HG03095 (cell line): Measurements from ENCODE around the gene NFX1.
"Not testable (repeated sequence)": the region's sequence is repeated elsewhere in the genome, so short reads cannot be mapped to it uniquely, and the experiment has no call there.

Experiments
- ATAC-seq: cut with Tn5 transposase; IDR thresholded peaks from one replicate; pipeline ENCODE4 v1.9.1; 2021; ENCODE audit warnings: moderate library complexity; ENCODE audit not compliant: unreplicated experiment

Gene NFX1

DNA sequence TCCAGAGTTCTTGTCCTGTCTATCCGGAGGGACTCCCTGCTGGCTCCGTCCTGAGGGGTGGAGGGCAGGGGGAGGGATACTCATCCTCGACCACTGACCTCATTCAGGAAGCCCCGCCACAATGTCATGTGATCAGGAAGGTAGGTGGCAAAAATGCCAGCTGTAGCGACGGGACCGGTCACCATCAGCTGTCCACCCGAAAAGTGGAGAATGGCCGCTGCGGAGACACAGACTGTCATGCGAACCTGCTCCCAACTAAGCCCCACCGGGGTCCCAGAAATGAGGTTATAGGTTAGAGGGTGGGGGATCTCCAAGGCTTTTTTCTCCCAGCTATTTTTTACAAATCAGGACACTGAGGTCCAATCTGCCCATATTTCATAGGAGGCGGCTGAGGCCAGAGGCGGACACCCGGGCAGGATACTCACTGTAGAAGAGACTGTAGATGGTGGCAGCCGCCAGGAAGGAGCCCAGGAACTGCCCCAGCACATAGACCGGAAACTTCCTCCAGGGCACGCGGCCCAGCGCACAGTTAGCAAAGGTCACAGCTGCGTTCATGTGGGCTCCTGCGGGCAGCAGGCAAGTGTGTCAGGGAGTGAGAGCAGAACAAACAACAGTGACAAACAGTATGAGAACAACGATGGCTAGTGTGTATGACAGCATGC, 95.8 kb downstream of the NFX1 start:
- ATAC-seq, result not testable (repeated sequence)

DNA sequence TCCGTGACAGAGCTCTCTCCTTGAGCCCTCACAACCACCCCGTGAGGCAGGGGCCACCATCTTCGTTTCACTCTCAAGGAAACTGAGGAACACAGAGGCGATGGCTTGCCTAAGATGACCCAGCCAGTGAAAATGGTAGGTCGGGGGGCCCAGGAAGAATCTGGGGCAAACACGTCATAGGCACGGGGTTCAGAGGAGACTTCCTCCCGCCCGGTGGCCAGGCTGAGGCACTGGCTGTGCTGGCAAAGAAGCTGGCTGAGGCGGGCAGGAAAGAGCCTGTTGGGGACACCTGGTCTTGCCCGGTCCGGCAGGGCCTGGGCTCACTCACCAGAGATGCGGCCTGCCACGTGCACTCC, 96.3 kb downstream of the NFX1 start:
- ATAC-seq, result not testable (repeated sequence)

DNA sequence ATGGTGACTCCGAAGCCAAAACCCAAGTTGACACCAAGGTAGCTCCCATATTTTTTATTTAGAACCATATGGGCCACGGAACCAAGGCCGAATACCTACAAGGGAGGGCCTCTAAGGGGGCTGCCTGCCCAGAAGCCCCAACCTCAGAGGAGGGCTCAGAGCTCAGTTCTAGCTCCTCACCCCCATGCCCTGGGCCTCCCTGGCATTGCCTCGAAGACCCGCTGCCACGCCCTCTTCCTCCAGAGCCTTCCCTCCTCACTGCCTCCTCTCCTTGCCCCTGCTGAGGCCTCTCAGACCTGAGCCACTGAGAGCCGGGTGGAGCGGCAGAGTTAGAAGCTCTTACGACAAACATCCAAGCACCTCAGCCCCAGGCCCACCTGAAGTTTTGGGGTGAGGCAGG, 96.7 kb downstream of the NFX1 start:
- not testable (repeated sequence) for ATAC-seq

DNA sequence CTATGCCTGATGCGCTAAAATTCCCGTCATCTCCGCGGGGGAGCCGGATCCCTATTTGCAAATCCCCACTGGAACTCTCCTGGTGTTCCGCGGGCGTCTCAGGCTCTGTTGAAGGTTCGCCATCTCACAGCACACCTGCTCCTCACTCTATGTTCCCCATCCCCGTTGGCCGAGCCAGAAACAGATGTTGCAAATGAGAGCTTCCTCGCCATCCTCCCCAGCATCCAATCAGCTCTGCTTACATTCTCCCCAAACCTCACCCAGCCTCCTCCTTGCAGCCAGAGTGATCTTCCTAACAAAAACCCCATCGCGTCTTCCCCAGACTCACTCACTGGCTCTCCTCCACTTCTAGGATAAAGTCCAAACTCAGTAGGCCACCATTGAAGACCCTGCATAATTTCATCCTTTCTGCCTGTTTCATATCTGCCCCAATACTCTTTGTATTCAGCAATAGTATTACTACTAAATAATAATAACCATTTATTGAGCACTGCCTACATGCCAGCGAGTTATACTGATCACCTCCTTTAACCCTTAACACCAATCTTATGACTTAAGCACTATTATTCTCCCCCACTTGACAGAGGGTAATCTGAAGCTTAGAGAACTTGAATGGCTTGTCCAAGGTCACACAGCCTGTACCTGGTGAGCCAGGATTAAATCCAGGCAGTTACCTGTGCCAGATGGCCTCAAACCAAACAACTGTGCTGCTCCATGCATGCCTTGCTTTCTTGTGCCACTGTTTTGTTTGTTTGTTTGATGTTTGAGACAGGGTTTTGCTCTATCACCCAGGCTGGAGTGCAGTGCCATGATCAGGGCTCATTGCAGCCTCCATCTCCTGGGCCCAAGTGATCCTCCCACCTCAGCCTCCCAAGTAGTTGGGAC, 98.0 kb downstream of the NFX1 start:
- no peak for ATAC-seq

DNA sequence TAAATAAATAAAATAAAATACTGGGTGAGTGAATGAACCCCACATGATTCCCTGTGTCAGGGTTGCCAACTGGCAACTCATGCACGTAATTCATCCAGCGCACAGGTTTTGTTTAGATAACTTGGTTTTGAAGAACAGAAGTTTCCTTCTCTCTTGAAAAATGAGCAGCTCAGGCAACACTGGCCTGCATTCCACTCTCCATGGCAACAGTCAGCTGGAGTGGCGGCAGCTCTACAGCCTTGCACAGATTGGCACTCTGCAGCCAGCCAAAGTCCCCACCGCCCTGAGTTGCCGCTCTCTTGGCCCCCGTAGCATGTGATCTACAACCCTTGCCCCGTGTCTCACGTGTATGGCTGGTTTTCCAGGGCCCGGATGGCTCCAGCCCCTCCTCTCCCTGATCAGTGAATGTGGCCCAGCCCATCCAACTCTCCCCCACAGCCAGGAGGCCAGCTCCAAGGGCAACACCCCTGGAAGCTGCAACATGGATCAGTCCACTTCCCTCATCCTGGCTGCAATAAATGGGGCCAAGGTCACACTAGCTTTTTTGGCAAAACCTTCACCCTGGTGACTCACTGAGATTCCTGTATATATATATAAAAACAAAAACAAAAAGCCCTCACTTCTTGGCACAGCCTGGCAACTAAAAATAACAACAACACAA, 100.9 kb downstream of the NFX1 start:
- not testable (repeated sequence) for ATAC-seq

DNA sequence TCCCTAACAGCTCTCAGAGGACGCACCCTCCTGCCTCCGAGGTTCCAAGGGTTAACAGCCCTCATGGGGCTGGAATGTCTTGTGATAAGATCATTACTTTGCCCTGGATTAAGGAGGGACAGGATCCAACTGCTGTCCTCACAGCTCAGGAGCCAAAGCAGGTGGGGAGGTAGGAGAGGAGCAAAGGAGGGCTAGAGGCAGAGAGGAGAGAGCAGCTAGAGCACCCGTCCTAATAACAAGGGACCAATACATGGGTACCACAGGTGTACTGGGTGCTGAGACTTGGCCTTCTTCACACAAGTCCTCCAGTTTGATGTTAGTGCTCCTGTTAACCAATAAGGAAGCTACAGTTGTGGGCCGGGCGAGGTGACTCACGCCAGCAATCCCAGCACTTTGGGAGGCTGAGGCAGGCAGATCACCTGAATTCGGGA, 102.3 kb downstream of the NFX1 start:
- ATAC-seq, result not testable (repeated sequence)

DNA sequence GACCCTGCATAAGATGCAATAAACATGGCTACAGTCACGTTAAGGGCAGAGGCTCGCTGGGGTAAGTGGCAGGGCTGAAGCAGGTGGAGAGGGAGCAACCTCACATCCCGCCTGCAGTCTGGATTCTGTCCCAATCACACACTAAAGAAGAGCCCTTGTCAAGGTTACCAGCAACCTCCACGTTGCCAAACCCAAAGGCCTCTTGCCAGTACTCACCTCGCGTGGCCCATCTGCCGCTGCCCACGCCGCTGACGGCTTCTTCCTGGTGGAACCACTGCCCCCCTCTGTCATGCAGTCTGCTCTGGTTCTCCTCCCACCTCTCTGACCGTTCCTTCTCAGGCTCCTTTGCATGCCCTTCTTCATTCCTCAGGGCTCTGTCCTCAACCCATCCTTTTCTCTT, 103.3 kb downstream of the NFX1 start:
- no peak for ATAC-seq

DNA sequence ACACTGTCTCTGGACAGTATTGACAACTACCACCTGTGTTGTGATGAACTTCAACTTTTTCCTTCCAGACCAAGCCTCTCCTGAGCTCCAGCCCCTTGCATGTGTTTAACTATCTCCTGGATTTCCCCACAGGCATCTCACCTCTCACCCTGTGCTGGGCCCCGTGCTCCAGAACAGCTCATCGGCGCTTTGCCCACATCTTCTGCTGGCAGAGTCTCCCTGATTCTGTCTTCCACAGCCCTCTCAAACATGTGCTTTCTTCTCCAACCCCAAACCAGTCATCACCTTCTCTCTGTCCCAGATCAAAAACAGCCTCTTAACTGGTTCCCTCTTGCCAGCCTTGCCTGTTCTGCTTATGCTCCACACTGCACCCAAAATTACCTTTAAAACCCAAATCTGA, 103.7 kb downstream of the NFX1 start:
- not testable (repeated sequence) for ATAC-seq

DNA sequence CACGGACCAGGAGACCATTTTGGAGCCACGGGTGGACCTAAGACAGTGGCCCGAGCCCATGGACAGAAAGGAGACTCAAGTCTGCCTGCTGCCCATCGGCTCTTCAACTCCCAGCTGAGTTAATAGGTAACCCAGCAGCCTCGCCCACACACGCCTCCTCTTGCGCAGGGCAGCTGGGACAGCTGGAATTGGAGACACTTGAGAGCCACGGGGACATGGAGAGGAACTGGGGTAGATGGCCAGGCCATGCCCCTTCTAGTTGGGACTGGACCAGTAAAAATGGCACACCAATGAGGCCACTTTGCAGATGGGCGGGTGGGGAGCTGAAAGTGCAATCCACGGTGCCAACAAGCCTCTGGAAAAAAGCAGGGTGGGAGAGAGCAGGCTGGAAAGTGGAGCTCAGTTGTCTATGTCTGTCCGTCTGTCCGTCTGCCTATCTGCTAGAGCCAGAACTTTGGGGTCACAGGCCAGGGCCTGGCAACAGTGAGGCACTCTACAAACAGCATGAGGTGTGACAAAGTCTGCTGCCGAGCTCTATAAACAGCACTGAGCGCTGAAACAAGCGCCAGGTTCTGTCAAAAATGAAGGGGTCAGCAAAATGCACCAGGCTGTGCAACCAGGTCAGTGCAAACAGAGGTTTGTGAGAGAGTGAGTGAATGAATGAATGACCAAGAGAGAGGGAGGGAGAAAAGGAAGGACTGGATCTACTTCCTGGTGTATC, 105.0 kb downstream of the NFX1 start:
- ATAC-seq, result not testable (repeated sequence)

DNA sequence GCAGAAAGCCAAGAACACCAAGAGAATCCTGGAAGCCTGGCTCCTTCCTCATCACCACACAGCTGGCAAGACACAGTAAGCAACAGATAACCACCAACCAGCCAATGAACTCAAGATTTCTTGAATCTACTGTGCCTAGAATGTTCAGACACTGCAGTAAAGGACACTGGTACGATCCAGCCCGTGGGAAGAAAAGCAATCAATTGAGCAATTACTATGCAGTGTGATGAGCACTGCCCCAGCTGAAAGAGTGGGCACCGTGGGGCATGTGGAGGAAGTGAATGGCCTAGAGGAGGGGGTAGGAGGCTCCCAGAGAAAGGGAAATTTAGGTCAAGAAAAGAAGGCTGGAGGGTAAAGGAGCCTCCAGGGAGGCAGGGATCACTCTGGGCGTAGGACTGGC, 107.5 kb downstream of the NFX1 start:
- not testable (repeated sequence) for ATAC-seq

DNA sequence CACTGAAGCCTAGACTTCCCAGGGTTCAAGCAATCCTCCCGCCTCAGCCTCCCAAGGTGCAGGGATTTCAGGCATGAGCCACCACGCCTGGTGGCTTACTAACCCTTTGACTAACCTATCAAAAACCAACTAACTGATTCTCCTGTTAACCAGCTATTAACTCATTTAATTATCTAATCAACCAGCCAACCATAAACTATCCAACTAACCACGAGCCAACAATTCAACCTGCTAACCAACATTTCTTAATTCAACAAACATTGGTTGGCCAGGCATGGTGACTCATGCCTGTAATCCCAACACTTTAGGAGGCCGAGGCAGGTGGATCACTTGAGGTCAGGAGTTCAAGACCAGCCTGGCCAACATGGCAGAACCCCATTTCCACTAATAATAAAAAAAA, 108.7 kb downstream of the NFX1 start:
- ATAC-seq, result not testable (repeated sequence)

DNA sequence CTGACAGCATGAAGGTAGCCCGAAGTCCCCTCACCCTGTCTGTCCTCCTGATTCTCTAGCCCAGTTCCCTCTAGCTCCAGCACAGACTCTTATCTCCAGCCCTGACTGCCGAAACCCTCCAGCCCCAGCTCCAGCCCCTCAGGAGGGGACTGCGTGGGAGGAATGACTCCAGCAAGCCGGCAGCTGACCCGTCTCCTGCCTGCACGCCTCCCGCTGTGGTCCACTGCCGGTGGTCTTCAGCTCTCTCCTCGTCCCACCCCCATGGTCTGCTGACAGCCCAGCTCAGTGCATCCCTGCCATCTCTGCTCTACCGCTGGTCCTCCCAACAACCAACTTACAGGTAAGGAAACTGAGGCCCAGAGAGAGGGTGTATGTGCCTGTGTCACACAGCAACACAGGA, 111.5 kb downstream of the NFX1 start:
- not testable (repeated sequence) for ATAC-seq

DNA sequence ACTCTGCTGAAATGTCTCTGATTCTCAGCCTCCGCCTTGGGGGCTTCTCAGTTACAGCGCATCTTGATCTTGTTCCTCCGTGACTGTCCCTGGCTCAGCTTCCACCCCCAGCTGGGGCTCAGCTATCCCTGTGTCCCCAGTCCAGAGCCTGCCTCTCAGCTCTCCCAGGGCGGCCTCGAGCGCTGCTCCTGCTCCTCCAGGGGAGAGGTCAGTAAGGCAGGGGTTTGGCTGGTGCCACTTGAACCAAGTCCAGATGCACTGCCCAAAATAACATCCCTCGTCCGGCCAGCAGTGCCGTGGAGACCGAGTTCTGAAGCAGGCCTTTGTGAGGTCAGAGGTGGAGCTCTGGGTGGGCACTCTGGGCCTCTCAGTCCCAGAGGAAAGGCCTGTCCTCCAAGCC, 112.1 kb downstream of the NFX1 start, which contains the start of gene AQP7:
TSS of gene AQP7 (minus strand) at position 198 of the 400 bp plus-strand sequence. CDS start 1,306 bp downstream, outside the sequence.
- ATAC-seq, result not testable (repeated sequence)

DNA sequence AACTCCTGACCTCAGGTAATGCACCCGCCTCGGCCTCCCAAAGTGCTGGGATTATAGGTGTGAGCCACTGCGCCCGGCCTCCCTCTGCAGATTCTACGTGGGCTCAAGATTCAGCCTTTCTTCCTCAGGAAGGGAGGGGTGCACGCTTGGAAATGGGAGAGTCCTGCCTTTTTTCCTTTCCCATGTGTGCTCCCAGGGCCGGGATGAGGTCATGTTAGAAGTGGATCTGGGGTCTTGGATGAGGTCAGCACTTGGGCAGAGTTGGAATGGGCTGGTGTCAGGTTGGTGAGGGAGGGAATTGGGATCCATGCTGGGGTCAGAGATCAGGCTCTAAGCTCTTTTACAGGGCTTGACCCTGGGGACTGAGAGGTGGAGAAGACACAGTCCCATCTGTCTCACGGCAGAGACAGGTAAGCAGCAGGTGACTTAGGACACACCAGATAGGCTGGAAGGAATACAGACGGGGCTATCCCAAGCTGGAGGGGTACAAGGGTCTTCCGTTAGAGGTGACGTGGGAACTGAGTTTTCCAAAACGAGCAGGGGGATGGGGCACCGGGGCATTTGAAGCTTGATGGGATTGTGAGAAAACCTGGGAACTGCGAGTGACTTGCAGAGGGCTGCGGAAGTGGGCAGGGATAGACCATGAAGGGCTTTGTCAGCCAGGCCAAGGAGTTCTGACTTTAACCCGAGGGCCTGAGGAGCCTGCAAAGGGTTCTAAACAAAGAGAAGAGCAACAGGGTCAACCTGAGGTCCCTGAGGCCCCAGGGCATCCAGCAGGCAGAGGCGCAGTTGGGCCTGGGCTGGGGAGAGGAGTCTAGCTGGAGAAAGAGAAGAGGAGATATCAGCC, 113.8 kb downstream of the NFX1 start:
- ATAC-seq, result no peak

DNA sequence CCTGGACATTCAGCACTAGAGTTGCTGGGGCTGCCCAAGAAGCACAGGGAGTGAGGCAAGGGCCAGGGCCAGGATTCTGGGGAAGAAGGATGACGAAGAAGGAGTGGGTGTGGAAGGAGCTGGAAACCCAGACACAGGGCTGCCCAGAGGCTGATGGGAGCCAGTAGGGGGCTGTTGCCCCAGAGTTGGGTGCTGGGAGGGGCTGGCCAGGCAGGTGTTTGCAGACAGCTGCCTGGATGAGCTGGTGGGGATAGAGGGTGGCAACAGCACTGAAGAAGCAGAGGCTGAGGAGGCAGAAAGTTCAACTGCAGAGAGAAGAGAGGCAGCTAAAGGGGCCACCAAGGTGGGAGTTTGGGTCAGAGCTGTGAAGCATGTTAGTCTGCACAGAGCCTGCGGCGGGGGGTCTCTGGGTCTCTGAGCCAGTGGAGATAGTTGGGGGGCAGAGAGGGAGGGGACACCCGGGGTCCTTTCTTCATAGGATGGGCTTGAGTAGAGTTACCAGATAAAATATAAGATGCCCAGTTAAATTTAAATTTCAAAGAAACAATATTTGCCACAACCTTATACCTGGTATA, 114.6 kb downstream of the NFX1 start:
- no peak for ATAC-seq

DNA sequence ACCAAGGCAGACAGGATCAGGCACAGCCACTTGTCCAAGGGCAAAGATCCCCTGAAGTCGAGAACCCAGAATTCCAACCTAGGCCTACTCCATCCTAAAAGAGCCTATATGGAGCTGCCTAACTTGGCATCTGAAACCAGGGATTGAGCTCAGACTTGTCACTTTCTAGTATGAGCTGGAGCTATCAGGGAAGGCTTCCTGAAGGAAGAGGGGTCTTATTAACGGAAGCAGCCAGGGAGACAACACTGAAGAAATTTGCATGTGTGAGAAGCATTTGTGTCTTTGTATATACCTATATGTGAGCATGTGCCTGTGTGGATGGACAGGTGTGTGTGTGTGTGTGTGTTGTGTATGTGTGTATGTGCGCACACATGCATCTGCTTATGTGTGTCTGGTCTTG, 116.7 kb downstream of the NFX1 start:
- no peak for ATAC-seq

DNA sequence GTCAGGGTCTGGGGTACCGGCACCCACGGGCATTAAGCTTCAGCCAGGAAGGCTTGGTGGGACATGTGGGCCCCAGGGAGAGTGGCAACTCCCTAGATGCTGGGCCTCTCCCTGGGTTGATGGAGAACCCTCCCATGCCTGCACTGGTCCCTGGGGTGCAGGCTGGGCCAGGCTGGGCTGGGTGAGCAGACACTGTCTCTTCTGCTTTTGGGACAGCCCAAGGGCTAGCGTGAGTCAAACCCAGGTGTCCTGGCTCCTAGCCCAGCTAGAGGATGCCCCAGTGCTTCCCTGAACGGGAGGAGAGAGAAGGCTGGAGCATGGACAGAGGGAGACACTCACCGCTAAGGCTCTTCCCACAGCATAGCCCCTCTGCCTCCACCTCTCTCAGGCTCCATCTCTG, 117.8 kb downstream of the NFX1 start:
- ATAC-seq, result no peak

DNA sequence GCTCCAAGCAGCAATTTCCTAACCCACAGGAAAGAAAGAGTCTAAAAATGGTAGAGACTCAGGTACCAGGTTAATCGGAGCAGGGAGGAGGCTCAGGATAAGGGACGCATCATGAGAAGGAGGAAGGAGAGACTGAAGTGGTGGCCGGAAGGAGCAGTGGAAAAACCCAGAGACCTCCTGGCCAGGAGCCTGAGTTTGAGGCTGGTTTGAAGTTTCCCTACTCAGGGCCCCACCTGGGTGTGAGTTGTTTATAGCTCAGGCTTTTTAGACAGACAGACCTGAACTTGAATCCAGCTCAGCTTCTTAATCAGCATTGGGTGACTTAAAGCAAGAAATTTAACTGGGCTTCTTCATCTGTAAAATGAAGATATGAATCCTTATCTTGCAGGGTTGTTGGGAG, 124.0 kb downstream of the NFX1 start:
- no peak for ATAC-seq

DNA sequence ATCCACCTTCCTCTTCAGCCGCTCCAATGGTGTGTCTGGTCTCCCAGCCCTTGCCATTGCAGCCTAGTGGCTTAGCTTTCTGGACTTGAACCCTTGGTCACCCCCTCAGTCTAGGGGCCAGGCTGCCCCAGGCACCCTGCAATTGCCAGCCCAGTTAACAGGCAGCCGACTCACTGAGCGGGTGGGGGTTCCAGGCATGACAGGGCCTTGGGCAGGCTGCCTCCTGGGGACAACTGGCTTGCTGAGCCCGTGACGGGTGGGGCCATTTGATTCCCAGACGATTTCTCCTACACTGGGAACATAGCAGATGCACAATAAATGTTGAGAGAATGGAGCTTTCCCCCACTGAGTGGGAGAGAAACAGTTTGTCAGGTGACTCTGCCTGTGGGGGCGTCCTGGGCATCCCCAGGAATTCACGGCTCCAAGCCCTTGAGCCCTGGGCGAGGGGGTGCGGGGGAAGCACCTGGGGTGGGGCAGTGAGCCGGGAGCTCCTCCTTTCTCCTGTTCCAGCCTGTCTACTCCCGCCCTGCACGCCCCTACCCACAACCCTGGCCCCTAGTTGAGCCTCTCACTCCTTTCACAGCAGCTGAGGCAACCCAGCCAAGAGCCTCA, 124.7 kb downstream of the NFX1 start:
- no peak for ATAC-seq
